OCI-LY3 (cell line): Measurements from ENCODE around the gene ITGBL1.

Experiments
- EZH2phosphoT487 ChIP-seq: fragments of 200-600 bp; shearing (Covaris generic); IDR thresholded peaks from 2 replicates; pipeline ENCODE4 v1.6.1; 2018; ENCODE audit warnings: antibody characterized with exemption, mixed run types, low read depth
- TF ChIP-seq, protein P1 (sequence below): fragments of 200-600, 300-600 bp; sonication (generic); IDR thresholded peaks from 2 replicates; pipeline ENCODE4 v1.5.1; 2014; ENCODE audit warnings: antibody characterized with exemption, low read length, low read depth

DNA sequence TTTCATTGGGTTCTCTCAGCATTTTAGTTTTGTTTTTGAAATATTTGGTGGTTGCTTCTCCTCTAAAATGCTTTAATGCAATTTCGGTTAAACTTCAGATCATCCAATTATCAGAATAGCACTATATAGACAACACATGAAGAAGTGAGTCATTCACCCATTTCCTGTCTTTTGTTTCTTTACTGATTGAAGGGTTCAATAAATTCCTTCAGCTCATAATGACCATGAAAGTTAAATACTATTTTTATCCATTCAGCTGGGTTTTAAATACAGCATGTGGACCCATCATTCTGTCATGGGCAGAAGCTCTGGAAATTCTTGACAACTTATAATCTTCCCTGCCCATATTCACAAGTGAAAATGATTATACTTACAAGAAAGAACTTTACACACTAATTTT, 187.2 kb downstream of the ITGBL1 start:
- TF ChIP-seq, protein P1, sequence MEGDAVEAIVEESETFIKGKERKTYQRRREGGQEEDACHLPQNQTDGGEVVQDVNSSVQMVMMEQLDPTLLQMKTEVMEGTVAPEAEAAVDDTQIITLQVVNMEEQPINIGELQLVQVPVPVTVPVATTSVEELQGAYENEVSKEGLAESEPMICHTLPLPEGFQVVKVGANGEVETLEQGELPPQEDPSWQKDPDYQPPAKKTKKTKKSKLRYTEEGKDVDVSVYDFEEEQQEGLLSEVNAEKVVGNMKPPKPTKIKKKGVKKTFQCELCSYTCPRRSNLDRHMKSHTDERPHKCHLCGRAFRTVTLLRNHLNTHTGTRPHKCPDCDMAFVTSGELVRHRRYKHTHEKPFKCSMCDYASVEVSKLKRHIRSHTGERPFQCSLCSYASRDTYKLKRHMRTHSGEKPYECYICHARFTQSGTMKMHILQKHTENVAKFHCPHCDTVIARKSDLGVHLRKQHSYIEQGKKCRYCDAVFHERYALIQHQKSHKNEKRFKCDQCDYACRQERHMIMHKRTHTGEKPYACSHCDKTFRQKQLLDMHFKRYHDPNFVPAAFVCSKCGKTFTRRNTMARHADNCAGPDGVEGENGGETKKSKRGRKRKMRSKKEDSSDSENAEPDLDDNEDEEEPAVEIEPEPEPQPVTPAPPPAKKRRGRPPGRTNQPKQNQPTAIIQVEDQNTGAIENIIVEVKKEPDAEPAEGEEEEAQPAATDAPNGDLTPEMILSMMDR: no peak
- TF ChIP-seq EZH2phosphoT487: no peak
